Lung (tissue), 12 donors: ENCODE measurements around the gene AIRE. TPM values are rescaled to one million over a fixed set of nuclear protein-coding genes. Genes with fewer than 3 reads are reported as not detected.

ENCODE experiments used
- ATAC-seq: fragments of 200-7000 bp; cut with Tn5 transposase; one replicate; pipeline ENCODE4 v1.9.1; 2020; ENCODE audit warnings: moderate number of reproducible peaks; ENCODE audit not compliant: insufficient read depth, low FRiP score
- DNase-seq, 3 donors: peaks; one replicate each; pipeline ENCODE4 v3.0.0-alpha.2; 2013 to 2017
- H3K27ac ChIP-seq, 2 donors: one replicate each; pipeline ENCODE4 v1.5.1; 2013; ENCODE audit warnings: mild to moderate bottlenecking in 2 of 2, moderate library complexity in 2 of 2, control low read depth in 1 of 2, inconsistent platforms in 1 of 2, low read depth in 1 of 2, low read length in 1 of 2
- H3K27me3 ChIP-seq, 3 donors: one replicate each; pipeline ENCODE4 v1.5.1; 2013; ENCODE audit warnings: low read length in 2 of 3; ENCODE audit not compliant: control insufficient read depth in 3 of 3, insufficient read depth in 3 of 3
- H3K36me3 ChIP-seq, 4 donors: one replicate each; pipeline ENCODE4 v1.5.1; 2013; ENCODE audit warnings: low read length in 4 of 4, mild to moderate bottlenecking in 1 of 4, moderate library complexity in 1 of 4; ENCODE audit not compliant: control insufficient read depth in 4 of 4, insufficient read depth in 4 of 4
- H3K4me1 ChIP-seq, 5 donors: one replicate each; pipeline ENCODE4 v1.5.1; 2013; ENCODE audit warnings: low read length in 5 of 5, mild to moderate bottlenecking in 2 of 5, moderate library complexity in 1 of 5; ENCODE audit not compliant: control insufficient read depth in 5 of 5, insufficient read depth in 5 of 5
- H3K4me3 ChIP-seq: one replicate; pipeline ENCODE4 v1.5.1; 2013; ENCODE audit warnings: mild to moderate bottlenecking, control low read depth, moderate library complexity
- H3K9ac ChIP-seq, 2 donors: one replicate each; pipeline ENCODE4 v1.5.1; 2013; ENCODE audit warnings: low read length in 2 of 2, control low read depth in 1 of 2; ENCODE audit not compliant: insufficient read depth in 1 of 2
- H3K9me3 ChIP-seq, 4 donors: one replicate each; pipeline ENCODE4 v1.5.1; 2013; ENCODE audit warnings: low read length in 3 of 4, mild to moderate bottlenecking in 1 of 4, moderate library complexity in 1 of 4; ENCODE audit not compliant: control insufficient read depth in 4 of 4, insufficient read depth in 3 of 4
- WGBS, 2 donors: extraction: QIAGEN DNeasy Blood & Tissue Kit; methylation state at CpG; one replicate each; pipeline ENCODE4 v1.1.7; 2013; 5-methylcytosine and 5-hydroxymethylcytosine counted together
- polyA plus RNA-seq, 2 donors: library from polyadenylated mRNA; stranded (reverse); fragments of 200-250 nt; gene quantifications; one replicate each; pipeline ENCODE4 v1.2.1, GENCODE V29; 2013
- total RNA-seq, 2 donors: library from RNA; depleted of rRNA in 1 of 2; stranded (reverse); fragments of >200 nt in 1 of 2; gene quantifications; one replicate each; pipeline ENCODE4 v1.2.1, GENCODE V29; 2014 to 2021
- TF ChIP-seq, protein P1 (sequence below): IDR thresholded peaks from 2 replicates; pipeline ENCODE4 v1.5.1; 2012; ENCODE audit warnings: mild to moderate bottlenecking; ENCODE audit errors: control extremely low read depth, extremely low read depth
- donor health status: control.
- donor health status: control.
- donor health status: Bipolar disorder and iron deficiency.
- donor health status: healthy.
- donor health status: DM: yes; HTN: yes; CAD: no.

Gene AIRE
- total and polyA plus RNA-seq, 4 donors = 0.37 TPM; not detected in 3

DNA sequence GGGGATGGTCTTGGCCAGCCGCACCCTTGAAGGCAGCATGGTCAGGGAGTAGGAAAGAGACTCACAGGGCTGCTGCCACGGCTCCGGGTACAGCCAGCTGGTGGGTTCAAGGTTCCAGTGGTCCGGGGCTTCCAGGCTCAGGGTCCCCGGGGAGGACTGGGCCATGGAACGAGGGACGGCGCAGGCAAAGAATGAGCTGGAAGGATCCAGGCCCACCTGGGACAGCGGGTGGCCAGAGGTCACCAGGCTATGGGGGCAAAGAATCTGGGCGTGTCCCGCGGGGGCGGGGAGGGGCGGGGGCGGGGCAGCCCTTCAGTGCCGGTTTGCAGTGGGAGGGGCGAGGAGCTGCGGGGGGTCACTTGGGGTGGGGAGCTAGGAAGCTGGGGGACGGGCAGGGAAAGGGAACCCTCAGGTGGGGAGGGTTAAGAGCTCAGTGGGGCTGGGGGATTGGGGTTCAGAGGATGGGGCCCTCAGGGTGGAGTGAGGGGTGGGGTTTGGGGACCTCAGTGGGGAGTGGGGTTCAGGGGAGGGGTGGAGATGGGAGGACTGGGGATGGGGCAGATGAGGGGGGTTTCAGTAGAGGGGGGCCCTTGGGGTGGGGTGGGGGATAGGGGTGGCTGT, 23.9 kb upstream of the AIRE start, which contains the start of gene DNMT3L:
TSS of gene DNMT3L (minus strand) at position 223 of the 621 bp plus-strand sequence. CDS start 638 bp downstream, outside the sequence.
- no peak for DNase-seq
- Histone ChIP-seq H3K4me1 (peaks cover 0 to 5% (median 0%) of the 10 kb centered on the region in 5 donors), H3K27ac (no peak within 1 kb of the TSS), H3K36me3 (no peaks in the 10 kb centered on the region), H3K4me3 (no peak within 1 kb of the TSS), H3K9ac (no peak within 1 kb of the TSS), H3K27me3 (no peaks in the 10 kb centered on the region), H3K9me3 (peaks cover 0 to 5% (median 0%) of the 10 kb centered on the region in 4 donors)
- TF ChIP-seq, protein P1, sequence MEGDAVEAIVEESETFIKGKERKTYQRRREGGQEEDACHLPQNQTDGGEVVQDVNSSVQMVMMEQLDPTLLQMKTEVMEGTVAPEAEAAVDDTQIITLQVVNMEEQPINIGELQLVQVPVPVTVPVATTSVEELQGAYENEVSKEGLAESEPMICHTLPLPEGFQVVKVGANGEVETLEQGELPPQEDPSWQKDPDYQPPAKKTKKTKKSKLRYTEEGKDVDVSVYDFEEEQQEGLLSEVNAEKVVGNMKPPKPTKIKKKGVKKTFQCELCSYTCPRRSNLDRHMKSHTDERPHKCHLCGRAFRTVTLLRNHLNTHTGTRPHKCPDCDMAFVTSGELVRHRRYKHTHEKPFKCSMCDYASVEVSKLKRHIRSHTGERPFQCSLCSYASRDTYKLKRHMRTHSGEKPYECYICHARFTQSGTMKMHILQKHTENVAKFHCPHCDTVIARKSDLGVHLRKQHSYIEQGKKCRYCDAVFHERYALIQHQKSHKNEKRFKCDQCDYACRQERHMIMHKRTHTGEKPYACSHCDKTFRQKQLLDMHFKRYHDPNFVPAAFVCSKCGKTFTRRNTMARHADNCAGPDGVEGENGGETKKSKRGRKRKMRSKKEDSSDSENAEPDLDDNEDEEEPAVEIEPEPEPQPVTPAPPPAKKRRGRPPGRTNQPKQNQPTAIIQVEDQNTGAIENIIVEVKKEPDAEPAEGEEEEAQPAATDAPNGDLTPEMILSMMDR = no peak
- 77 to 85% methylated on average over 19 of the region's 19 CpGs for WGBS, 2 donors
- no peak for ATAC-seq

DNA sequence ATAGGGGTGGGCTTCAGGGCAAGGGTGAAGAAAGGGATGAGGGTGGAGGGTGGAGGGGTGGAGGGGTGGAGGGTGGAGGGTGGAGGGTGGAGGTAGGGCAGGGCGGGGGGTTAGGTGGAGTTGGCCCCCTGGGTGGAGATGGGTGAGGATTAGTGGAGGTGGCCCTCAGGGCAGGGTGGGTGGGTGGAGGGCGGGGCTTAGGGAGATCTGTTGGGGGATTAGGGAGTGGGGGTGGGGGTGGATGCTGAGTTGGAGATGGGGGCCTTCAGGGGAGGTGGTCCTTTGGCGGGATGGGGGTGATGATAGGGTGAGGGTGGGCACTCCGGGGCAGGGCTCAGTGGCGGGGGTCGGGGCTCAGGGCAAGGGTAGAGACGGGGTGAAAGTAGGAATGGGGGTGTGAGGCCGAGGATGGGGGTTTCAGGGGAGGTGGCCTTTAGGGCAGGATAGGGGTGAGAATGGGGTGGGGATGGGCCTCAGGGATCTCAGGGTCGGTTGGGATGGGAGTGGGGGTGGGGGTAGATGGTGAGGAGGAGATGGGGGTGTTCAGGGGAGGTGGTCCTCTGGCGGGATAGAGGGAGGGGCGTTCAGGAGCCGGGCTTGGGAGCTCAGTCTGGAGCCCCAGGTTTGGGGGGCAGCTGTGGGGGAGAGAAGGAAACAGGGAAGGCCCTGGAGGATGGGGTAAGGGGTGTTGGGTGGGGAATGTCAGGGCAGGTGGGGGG, 23.2 kb upstream of the AIRE start:
- Histone ChIP-seq H3K27ac (no peak overlapping the region), H3K4me1 (peaks cover 0 to 5% (median 0%) of the 10 kb centered on the region in 5 donors), H3K4me3 (no peak overlapping the region), H3K9ac (no peak overlapping the region), H3K27me3 (no peaks in the 10 kb centered on the region), H3K9me3 (peaks cover 0 to 5% (median 0%) of the 10 kb centered on the region in 4 donors), H3K36me3 (no peaks in the 10 kb centered on the region)
- no peak for DNase-seq
- 79 to 93% methylated on average over 10 to 12 of the region's 12 CpGs for WGBS, 2 donors
- no peak for ATAC-seq
- TF ChIP-seq, protein P1 = no peak

DNA sequence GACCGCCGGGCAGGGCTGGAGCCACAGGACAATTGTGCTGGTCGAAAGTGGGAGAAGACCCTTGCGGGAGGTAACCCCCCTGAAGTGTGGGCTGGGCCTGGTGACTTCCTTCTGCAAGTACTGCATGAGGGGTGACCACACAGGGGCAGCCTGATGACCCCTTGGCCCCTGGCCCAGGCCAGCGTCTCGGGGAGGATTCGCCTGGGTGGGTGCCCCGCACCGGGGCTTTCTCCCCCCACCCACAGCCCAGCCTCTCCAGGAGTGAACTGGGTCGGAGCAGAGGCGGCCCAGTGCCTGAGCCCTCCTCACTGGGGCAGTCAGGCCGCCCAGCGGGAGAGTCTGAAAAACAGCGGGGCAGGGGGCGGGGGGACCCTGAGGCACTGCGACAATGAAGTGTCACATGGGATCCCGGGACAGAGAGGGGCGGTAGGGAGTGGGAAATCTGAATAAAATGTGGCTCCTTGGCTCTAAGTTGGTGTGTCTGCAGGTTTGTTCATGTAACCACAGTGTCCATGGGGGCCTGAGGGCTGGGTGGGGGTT, 22.4 kb upstream of the AIRE start:
- H3K36me3 ChIP-seq = no peaks in the 10 kb centered on the region
- DNase-seq = peak; percentile 18 to 29 (median 27)
- TF ChIP-seq, protein P1 = no peak
- peak overlapping the region in 1 of 2 donors; percentile 26 for H3K9ac ChIP-seq
- H3K4me1 ChIP-seq = peaks cover 0 to 5% (median 0%) of the 10 kb centered on the region in 5 donors
- no peak overlapping the region for H3K4me3 ChIP-seq
- H3K27ac ChIP-seq = no peak overlapping the region
- peaks cover 0 to 5% (median 0%) of the 10 kb centered on the region in 4 donors for H3K9me3 ChIP-seq
- 68 to 80% methylated on average over 18 of the region's 18 CpGs for WGBS, 2 donors
- ATAC-seq = no peak
- no peaks in the 10 kb centered on the region for H3K27me3 ChIP-seq
